CD4-positive, alpha-beta T cell treated with Interleukin-15 for 4 hours (primary cell): ENCODE measurements around the gene ZNF75A.
"Not testable (repeated sequence)": the region's sequence is repeated elsewhere in the genome, so short reads cannot be mapped to it uniquely, and the experiment has no call there.

Experiments
- DNase-seq: peaks from one replicate; pipeline ENCODE4 v3.0.0-alpha.2; 2020; ENCODE audit warnings: low spot score

Gene ZNF75A

DNA sequence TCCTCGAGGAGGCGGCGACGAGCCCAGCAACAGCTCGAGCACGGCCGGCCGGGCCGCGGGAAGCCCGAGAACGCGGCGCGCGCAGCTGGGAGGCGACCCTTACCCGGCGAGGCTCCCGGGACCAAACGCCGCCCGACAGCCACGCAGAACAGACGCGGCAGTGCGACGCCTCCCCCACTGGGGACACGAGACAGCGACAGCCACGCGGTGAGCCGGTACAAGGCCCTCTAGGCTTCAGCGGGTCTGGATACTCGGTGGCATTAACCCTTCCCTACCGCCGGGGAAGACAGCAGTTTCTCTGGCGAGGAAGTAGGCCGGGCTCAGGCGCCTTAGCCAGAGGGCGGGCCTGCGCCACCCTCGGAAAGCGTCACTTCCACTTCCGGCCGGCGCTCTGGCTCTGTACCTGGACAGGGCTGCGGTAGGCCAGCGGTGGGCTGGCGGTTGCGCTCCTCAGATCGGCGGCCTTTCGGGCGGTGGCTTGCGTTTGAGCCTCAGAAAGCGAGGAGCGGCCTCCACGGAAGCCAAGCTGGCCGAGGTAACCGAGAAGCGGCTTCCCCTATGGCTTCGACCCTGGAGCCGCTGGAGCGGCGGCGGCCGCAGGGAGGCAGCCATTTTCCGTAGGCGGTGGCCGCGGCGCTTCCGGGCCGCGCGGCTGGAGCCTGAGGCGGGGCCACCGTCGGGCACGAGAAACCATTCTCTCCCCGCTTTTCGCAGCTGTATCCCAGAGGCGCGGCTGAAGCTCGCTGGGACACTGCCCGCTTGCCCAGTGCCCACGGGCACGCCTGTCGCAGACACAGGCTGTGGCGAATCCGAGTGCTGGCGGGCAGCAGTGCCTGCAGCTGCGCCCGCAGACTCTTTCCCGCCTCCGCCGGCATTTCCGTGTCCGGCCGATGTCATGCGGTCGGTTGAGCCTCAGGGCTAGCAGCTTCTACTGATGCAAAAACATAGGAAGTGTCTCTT lies at the start of gene ZNF75A, which contains the start of gene TIGD7:
TSS of gene ZNF75A (plus strand) at position 389 of the 960 bp plus-strand sequence. CDS start 2,932 bp downstream, outside the sequence.
TSS of gene TIGD7 (minus strand) at position 322 of the 960 bp plus-strand sequence. CDS start 4,816 bp downstream, outside the sequence.
- peak; percentile 85 for DNase-seq

DNA sequence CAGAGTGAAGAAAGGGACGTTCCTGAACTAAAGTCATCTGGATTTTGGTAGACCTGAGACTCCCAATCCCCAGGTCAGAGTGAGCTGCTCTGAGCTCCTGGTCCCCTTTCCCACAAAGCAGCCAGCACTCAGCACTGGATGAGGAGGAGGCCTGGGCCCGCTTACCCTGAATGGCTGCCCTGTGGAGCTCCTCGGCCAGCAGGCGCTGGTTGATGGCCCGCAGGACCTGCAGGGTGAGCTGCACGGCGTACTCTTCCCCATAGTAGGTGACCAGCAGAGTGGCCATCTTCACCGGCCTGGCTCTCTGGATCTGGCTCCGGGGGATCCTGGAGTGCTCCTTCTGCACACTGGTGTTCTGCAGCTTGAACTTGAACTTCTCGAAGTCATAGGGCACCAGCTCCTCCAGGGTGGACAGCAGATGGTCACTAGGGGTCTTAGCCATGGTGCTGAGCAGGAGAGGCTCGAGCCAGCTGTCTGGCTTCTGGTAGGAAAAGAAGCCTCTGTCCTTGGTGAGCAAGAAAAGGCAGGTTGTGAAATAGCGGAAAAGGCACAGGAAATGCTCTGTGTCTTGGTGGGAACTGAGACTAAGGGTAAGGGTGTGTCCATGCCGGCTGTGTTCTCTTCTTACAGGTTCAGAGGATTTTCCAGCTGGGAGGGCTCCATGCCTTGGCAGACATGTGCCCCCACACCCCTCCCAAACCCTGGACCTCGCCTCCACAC lies 49.0 kb upstream of the ZNF75A start, which contains the start of gene MEFV:
TSS of gene MEFV (minus strand) at position 488 of the 720 bp plus-strand sequence. CDS start at position 442, 46 bp downstream.
- no peak for DNase-seq

DNA sequence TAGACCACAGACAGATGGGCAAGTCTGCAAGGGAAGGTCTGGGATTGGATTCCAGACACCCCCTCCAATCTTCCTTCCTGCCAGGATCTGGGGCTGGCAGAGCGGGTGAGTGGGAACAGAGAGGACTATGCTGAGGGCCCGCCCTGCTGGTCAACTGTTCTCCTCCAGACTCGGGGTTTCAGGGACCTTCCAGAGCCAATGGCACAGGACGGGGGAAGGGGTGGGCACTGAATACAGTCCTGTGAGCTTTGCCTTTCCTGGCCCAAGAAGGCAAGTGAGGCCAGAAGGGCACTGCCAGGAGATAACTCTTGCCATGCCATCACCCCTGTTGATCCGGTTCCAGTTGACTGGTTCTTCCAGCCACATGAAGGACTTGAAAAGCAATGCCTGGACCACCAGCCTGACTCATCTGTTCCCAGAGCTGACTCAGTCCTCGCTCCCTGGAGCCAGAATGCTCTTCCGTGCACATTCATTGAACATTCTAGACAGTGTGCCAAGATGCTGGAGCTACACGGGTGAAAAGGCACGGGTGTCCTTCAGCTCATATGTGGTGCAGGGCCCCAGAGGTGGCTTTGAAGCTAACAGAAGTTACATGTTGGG lies 48.3 kb upstream of the ZNF75A start:
- no peak for DNase-seq

DNA sequence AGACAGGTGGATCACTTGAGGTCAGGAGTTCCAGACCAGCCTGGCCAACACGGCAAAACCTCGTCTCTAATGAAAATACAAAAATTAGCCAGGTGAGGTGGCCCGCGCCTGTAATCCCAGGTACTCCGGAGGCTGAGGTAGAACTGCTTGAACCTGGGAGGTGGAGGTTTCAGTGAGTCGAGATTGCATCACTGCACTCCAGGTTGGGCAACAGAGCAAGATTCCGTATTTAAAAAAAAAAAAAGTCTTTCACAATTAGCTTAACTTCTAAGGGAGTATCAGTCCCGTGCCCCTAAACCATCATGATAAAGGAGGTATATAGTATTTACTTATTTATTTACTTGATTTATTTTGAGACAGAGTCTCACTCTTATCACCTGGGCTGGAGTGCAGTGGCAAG lies 45.5 kb upstream of the ZNF75A start:
- no peak for DNase-seq

DNA sequence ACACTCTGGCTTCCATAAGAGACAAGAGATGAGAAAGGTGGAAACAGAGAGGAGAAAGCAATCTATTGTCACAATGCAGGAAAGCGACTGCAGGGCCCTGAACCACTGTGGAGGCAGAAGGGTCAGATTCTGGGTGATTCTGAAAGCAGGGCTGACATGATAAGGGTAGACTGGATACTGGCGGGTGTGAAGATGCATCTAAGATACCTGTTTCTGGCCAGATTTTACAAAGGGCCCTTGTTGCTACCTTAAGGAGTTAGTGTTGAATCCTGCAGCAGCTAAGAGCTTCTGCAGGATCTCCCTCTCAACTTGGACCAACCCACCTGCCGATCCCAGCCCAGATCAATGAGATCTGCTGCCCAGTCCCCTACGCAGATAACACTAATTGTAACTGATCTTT lies 42.8 kb upstream of the ZNF75A start:
- DNase-seq: no peak

DNA sequence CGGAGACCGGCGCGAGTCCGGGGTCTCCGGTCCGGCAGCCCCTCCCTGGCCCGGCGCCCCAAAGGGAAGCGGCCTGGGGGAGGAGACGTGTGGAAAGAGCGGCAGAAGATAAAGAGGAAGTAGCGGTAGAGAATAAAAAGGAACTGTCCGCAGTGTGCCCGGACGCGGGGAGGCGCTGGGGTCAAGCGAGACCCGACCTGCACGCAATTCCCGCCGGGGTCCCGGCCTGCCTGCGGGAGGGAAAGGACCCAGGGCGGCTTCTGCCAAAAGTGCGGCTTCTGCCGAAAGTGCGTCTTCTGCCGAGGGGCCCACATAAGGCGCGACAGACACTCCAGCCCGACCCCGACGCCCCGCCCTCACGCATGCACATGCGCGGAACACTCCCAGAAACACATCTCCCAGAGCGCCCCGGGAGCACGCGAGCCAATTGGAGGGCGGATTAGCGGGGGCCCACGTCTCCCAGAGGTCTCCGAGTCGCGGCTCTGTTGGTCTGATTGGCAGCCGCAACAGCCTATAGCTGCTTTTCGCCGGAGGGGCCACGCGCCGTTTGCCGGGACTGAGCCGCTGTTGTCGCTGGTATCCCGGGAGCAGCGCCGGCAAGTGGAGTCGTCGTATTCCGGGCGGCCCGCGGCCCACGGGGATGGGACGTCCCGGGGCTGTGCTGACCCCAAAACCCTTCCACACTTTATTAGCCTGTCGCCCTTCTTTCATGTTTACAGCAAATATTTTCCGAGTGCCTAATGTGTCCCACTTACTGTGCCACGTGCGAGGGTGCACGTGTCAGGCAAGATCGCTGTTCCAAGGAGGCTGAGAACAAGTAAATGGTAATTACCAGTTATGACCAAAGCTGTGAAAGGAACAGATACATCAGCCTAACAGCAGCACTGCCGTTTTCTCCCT lies 40.9 kb upstream of the ZNF75A start:
- DNase-seq: peak; percentile 99

DNA sequence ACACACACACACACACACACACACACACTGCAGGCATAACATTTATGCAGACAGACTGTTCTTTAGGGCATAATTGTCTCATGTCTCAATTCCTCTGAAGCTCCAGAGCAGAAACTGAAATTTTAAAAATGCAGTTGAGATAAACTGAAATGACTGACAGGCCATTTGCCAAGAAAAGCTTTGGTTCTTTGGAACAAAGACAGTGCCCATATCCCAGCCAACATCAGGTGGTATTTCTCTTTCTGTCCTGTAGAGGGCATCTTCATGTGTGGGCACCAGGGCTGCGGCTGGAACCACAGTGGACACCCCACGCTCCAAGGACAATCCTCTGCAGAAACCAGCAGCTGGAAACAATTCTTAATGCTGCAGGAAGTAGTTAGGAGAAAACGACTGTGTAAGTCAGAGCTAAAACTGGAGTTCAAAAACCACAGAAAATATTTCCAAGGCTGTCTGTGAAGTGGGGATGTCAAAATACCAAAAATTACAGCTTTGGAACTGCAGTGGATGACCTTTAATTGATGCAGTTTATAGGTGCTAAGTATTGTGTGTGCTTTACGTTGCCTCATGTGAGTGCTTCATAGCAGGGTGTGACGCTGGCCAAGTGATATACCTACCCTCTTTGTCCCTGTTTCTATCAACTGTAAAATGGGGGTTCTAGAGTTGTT lies 38.3 kb upstream of the ZNF75A start:
- peak; percentile 29 for DNase-seq

DNA sequence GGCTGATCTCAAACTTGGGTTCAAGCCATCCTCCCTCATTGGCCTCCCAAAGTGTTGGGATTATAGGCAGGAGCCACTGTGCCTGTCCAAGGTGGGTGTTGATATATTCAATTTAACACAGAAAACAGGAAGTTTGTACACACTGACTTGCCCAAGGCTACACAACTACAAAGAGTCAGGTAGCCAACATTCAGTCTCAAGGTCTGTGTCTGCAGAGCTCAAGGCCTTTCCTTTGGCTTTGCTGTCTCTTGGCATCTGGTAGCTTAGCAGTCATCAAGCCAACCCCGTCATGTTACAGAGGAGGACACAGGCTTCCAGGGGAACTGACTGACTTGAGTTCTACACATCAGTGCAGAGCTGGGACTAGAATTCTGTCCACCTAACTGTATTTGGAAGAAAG lies 37.0 kb upstream of the ZNF75A start:
- no peak for DNase-seq

DNA sequence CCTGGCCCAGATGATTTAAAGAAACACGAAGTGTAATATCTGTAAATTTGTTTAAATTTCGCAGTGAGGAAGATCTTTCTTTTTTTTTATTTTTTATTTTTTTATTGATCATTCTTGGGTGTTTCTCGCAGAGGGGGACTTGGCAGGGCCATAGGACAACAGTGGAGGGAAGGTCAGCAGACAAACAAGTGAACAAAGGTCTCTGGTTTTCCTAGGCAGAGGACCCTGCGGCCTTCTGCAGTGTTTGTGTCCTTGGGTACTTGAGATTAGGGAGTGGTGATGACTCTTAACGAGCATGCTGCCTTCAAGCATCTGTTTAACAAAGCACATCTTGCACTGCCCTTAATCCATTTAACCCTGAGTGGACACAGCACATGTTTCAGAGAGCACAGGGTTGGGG lies 34.6 kb upstream of the ZNF75A start:
- DNase-seq: not testable (repeated sequence)

DNA sequence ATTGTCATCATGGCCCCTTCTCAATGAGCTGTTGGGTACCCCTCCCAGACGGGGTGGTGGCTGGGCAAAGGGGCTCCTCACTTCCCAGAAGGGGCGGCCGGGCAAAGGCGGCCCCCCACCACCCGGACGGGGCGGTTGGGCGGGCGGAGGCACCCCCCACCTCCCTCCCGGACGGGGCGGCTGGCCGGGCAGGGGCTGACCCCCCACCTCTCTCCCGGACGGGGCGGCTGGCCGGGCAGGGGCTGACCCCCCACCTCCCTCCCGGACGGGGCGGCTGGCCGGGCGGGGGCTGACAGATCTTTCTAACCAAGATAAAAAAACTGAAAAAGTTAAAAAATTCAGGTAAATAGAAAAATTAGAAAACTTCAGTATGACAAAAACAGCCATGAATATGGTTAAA lies 34.0 kb upstream of the ZNF75A start:
- not testable (repeated sequence) for DNase-seq

DNA sequence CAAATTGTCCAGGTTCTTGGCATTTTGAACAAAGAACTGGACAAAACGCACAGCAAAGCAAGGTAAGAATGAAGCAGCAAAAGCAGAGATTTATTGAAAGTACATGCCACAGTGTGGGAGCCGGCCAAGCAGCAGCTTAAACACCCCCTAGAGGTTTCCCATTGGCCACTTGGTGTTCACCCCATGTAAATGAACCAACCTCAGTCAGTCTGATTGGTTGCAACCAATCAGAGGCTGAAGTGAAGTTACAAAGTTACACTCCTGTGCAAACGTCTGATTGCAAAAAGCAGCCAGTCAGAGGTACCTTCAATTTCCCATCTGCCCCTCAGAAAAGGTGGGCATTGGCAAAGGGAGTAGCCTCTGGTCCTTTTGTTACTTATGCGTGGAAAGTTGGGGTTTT lies 30.8 kb upstream of the ZNF75A start:
- no peak for DNase-seq

DNA sequence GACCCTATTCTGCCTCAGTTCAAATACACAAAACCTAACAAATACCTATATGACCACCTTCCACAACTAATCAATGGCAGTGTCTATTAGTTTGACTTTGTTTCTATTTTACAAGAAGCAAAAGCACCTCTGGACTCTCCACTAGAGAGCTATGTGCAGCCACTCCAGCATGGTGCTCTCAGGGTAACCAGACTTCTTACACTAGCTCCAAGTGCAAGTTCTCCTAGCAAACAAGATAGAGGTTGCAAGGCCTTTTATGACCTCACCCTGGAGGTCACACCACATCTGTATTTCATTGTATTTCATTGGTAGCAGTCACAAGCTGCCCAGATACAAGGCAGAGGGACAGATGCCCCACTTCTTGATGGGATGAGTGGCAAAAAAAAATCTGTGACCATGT lies 30.4 kb upstream of the ZNF75A start:
- DNase-seq: no peak

DNA sequence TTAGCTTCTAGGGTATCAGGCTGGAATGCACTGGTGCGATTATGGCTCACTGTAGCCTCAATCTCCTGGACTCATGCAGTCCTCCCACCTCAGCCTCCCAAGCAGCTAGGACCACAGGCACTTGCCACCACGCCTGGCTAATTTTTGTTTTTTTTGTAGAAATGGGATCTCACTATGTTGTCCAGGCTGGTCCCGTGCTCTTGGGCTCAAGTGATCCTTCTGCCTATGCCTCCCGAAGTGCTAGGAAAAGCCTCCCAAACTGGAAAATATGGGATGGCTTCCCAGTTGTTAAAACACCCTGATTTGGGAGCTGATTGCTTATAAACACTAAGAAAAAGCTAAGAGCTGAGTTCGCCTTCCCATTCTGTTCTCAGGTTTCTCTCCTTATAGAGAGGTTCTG lies 28.6 kb upstream of the ZNF75A start:
- no peak for DNase-seq

DNA sequence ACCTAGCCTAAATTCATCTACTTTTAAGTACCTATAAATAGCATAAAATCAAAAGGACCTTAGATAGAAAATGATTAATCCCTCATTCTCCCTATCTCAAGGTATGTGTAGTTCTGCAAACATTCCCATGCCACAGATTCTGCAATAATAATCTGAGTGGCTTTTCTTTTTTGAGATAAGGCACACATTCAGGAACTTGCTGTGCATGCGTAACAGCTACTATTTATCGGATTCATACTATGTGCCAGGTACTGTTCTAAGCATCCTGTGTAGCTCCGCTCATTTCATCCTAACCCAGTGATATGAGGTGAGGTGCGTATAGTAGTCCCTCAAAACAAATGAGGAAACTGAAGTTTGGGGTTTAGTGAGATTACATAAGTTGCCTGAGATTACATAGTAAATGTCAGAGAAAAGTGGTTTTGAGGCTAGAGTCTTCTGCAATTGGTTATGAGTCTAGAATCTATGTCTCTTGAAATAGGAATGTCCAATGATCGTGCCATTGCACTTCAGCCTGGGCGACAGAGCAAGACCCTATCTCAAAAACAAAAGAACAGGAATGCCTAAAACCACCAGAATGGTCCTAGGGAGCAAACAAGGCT lies 24.0 kb upstream of the ZNF75A start:
- no peak for DNase-seq

DNA sequence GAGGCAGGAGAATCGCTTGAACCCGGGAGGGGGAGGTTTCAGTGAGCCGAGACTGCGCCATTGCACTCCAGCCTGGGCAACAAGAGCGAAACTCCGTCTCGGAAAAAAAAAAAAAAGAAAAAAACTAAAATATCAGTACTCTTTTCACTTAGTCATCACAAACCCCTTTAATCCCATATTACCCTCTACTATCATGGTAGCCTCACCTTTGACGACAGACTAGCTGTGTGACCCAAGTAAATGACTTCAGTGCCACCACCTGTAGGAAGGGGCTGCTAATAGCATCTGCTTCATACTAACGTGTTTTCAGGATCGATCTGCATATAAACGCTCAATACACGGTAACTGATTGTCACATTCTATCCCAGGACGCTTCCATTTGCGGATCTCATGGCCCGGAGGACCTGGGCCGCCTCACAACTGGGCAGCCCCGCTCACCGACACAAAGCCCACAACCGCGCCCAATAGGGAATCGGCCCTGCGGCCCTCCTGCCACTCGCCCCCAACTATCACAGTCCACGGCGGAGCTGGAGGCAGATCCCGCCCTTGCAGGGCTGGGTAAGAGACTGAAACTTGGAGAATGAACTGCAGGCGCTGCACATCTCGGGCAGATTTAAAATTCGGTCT lies 23.1 kb upstream of the ZNF75A start:
- no peak for DNase-seq

DNA sequence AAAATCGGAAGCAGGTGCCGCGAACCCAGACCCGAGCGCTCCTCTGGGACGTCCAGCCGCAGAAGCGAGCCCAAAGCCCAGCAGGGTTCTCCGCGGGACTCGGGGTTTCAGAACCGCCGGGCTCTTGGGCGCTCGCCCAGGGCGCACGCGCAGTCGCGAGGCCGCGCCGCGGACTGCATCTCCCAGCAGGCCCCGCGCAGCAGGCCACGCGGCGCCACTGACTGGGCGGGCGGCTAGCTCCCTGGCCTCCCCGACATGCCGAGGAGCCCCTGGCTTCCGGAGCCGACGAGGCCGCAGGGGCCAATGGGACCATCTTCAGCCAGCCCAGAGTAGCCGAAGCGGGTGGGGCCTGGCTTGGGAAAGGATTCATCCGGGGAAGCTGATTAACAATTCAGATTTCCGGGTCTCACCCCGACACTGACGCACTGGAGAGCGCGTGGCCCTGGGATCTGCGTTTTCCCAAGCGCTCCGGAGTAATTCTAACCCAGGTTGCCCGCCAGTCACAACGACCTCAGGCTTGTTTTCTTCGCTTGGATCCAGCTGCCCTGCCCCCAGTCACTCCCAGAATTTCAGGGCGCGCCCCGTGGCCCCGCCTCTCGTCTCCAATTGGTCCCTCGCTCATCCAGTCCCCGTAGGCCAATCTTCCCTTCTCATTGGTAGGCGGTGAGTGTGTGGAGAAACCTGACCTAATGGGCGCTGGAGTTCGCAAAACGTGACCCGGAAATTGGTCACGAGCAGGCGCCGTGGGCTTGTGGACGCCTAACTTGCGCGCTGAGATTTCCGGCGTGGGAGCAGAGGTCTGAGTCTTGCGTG lies 22.4 kb upstream of the ZNF75A start, which contains the start of gene ZNF263:
TSS of gene ZNF263 (plus strand) at position 762 of the 813 bp plus-strand sequence. CDS start 328 bp downstream, outside the sequence.
- peak; percentile 95 for DNase-seq

DNA sequence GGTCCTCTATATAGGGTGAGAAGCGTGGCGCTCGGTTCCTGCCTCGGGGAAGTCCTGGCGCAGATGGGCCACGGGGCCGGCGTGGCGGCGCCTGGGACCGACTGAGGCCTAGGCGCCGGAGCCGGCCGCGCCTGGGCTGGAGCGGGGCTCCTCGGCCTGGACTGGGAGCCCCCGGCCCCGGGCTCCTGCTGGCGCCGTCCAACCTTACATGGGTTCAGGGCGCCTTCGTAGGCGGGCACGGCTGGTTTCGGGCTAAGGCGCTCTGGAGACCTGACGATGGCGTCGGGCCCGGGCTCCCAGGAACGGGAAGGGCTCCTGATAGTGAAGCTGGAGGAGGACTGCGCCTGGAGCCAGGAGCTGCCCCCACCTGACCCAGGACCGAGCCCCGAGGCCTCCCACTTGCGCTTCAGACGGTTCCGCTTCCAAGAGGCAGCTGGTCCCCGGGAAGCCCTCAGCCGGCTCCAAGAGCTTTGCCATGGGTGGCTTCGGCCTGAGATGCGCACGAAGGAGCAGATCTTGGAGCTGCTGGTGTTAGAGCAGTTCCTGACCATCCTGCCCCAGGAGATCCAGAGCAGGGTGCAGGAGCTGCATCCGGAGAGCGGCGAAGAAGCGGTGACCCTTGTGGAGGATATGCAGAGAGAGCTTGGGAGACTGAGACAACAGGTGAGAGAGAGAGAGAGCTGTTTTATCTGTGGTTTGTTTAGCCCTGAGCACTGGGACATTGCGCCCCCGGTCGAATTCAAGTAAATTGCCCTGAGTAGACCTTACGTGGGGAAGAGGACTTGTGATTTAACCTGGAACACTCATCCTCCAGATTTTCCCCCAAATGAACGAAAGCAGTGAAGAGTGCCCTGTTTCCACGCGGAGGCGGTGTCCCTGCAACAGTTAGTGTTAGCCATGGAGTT lies 21.5 kb upstream of the ZNF75A start:
- no peak for DNase-seq

DNA sequence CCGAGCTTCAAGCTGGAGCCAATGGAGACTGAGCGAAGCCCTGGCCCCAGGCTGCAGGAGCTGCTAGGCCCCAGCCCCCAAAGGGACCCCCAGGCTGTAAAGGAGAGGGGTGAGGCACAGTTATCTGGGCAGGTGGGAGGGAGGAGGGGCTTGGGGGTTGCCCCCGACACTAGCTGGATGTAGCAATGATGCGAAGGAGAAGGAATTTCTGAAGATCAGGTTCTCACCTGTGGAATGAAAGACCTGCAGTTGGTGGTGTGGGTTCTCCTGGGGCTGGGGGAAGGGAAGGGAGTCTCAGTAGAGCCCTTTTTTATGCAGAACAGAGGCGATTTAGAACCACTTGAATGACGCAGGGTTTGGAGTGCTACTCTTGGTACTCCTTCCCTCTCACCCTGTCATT lies 20.2 kb upstream of the ZNF75A start:
- no peak for DNase-seq
